Measurements from ENCODE around the gene EFNA5. TPM values are rescaled to one million over a fixed set of nuclear protein-coding genes. Genes with fewer than 3 reads are reported as not detected.

EFNA5 gene
- total RNA-seq, 1 experiment from 2014 or later: 19.7 TPM

DNA sequence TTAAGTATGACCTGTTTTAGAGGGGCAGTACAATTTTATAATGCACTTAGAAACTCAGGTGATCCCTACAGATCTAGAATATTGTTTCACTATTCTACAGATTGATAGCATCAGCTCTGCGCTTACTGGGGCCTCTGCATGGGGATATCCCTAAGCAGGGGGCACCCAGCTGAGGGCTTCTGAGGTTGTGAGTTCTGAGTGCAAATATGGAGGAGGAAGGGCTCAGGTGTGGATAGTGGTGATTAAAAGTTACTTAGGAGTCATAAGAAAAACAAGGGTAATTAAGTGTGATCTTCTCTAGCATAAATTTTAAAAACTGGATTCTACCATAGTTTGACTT, 274.4 kb downstream of the EFNA5 start:
- DNase-seq (ENCODE audit: low spot score): no peak

DNA sequence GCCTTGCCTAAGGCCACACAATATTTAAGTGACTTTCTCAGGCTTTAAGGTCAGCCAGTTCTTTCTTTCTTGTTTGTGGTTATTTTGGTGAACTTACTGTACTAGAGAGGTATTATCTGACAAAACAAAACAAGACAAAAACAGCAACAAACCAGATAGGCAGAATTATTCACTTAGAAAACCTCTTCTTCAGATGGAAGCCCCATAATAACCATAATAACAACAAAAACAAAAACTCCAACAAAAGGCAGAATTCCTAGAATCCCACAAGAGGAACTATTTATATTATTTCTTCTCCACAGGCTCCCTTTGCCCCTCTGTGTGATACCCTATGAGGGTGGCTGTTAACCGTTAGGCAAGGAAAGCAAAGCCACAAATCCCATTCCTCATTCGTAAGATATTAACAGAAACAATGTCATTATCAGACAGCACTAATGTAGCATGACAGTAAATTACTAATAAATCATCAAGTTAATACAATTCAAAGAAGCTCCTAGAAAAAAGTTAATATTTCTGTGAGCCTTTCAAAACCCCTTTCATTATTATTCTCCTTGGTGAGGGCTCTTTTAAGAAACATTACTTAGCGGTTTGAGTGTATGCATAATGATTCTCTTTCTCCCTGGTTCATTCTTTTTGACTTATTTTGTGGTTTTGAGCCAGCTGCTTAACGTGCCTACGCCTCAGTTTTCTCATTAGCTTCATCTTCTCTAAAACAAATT, 274.9 kb downstream of the EFNA5 start:
- no peak for DNase-seq (ENCODE audit: low spot score)

DNA sequence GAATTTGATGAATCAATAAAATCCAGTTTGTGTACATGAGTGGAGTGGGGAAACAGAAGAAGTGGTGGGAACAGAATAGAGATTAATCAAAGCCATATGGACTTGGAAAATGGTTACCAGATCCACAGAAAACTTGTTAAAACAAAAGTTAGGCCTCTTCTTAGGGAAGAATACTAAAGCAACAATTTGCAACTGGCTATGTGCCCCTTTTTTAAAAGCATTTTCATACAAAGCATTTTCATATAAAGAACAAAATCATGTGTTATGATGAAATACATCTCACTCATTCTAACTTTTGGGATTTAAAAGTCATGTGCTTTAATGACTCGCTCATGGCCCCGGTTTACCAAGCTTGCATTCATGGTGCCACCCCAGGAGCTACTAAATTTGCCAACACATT, 276.9 kb downstream of the EFNA5 start:
- no peak for DNase-seq (ENCODE audit: low spot score)

DNA sequence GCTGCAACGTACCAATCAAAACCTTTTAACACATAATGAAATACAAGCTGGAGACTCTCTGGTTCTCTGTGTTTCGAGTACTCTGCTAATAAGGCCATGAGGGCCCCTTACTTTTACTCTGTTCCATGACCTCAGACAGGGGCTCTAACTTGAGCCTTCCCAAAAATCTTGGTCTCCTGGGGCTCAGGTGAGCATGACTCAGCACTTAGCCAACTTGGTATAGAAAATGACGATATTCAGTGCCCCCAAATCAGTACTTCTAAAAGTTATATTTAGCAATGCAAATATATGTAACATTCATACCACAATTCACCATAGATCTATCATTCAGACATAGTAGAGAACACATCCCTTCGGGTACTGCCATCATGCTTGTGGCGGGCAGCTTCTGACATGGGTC, 278.9 kb downstream of the EFNA5 start:
- no peak for DNase-seq (ENCODE audit: low spot score)

DNA sequence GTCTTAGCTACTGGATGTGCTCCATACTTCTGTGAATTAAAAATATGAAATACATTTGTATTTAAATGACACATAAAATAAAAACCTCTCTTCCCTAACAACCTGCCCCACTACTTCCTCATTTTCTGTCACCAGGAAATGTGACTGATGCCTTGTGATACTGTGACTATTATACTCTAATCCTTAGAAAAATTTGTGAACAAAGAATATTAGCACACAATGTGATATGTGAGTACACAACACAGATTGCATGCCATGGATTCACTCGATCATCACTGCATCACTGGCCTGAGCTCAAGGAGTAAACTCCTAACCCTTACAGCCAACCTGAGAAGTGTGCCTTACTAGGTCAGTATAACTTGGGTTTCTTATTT, 281.0 kb downstream of the EFNA5 start:
- no peak for DNase-seq (ENCODE audit: low spot score)

DNA sequence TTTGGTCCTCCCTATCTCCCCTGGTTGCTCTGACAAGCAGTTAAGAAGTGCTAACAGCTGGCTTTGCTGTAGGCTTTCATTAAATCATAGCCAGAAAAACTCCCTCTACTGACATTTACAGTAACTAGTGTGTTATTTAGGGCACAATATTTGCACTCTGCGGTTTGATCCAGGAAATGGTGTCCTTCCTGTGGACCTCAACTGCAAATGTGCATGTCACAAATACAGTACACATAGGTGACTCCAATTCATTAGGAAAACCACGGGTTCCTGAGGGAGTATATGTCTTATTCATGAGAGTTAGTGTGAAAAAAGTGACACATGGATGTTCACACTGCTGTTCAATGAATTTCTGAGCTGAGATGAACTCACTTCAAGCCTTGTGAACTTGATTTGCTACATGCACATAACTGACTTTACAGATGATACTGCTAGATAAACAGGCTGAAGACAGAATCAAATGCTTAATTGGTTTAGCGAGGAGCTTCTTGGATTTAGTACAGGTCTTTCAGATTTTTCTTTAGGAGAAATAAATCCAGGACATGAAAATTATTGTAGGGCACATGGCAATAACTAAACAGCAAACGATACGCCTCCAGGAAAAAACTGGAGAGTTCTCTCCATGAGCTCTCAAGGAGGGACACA, 281.5 kb downstream of the EFNA5 start:
- DNase-seq (ENCODE audit: low spot score): peak; percentile 89

DNA sequence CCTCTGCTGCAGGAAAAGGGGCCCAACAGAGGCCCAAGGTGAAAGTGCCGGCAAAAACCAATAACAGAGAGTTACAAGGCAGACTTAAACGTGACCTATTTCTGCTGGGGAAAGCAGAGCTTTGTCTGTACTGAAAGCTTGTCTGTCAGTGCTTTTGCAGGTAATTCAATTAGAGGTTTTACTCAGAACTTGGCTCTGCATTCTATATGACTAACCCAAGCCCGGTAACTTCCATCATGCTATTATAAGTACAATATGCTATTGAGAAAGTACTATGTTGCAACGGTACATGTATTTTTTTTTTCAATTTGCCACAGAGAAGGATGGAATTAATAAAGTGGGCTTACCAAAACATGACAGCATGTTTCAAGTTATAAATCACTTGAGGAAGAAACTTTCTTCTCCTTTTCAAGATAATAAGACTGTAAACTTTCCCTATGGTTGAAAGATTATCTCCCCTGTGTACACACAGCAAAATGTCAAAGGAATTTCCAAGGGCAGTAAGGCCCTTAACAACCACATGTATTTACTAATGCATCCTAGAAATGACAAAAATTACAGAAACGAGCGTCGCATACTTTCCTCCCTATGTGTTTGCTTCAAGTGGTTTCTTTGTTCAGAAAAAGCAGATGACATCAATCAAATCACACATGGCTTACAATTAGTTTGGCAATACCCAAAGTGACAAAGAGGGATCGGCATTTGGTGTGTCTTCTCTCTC, 282.4 kb downstream of the EFNA5 start:
- peak; percentile 70 for DNase-seq (ENCODE audit: low spot score)

DNA sequence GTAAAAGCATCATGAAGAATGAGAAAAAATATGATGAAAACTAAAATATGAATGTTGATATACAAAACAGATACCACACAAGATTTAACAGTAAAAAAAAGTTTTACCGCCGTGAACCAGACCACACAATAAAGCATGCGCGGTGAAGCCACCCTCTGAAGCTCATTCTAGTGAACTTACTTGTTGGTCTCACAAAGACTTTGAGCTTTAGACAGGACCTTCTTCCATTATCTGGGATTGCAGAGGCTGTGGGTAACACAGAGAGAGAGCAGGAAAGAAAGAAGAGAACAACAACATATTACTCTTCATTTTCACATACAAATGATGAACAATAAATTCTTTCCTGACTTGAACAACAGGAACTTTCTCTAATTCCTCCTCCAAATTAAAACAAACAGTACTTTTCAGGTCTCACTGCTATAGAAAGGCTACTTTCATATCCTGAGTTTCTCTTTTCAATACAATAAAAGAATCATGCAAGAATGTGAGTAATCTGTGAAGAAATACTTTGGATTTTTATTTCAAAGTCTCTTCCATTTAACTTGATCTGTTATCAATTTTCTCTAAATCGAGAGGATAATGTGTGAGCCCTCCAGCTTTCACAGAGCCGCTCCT, 283.1 kb downstream of the EFNA5 start:
- no peak for DNase-seq (ENCODE audit: low spot score)

DNA sequence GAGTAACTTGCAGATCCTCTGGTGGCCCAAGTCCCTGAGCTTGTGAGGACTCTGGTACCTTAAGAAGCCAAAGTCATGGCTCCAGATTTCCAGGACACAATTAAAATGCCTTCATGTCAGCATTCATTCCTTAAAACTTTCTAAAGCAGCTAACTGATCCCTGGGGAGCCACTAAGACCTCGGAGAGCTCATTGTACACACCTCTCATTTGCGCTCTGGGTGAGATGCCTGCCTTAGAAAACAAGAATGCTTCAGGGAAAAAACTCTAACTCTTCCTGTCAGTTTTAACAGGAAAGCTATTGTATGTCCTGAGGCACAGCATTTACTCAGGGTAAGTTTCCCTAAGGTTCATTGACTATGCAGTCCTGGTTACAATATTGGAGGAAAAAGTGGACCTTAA, 285.0 kb downstream of the EFNA5 start:
- DNase-seq (ENCODE audit: low spot score): no peak

DNA sequence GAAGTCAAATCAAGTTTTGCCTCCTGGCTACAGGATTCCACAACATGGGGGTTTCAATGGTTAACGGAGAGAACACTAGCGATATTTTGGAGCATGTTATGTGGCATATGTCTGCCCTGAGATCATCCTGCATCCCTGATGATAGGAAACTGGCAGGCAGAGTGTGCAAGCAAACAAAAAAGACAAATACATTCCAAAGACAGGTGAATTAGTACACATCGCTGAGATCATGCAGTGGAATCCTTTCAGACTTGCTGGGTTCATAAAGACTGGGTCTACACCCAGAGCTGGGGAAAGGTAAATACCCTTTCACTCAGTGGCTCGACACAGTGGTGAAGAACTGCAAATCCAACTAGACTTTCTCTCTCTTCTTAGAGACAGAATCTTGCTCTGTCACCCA, 286.5 kb downstream of the EFNA5 start:
- no peak for DNase-seq (ENCODE audit: low spot score)

DNA sequence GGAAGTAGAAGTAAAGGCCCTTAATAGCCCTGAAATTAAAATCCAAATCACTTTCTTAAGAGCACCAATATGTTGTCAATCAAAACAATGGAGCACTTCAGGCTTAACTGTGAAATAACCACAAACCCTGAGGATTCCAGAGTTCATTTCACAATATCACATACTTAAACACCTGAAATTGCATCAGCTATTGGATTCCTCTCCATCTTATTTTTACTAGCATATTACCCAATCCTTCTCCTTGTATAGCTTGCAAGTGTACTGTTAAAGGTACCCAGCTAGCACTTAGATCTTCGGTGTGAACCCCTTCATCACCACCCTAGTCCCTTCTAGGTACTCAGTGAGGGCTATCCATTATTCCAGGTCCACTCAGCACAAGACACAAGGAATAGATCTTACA, 287.3 kb downstream of the EFNA5 start:
- DNase-seq (ENCODE audit: low spot score): no peak

DNA sequence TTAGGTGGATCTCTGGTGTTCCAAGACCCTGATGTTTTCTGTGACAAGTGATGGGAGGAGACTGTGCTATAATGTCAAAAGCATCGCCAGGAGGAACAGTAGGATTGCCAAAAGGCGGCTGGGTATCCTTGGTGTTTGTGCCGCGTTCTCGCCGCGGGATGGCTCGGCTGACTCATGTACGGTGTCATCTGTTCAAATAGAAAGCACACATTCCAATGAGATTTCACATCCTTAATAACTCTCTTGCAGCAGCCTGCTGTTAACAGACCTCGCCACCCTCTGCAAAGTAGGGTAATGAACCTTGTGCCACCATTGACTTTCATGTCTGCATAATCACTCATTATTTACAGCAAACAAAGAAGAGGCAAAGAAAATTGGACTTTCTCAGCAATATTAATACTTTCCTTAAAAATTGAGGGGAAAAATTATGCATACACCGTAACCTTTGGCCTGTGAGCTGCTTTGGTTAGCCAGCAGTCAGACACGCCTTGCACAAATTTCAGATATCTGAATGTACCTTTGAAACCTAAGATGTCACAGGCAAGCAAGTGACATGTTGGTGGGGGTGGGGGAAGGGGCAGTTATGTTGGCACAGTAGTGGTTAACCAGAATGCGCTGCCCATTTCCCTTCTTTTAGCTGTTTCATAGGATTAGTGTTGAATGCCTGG, 289.4 kb downstream of the EFNA5 start:
- DNase-seq (ENCODE audit: low spot score): peak; percentile 74

DNA sequence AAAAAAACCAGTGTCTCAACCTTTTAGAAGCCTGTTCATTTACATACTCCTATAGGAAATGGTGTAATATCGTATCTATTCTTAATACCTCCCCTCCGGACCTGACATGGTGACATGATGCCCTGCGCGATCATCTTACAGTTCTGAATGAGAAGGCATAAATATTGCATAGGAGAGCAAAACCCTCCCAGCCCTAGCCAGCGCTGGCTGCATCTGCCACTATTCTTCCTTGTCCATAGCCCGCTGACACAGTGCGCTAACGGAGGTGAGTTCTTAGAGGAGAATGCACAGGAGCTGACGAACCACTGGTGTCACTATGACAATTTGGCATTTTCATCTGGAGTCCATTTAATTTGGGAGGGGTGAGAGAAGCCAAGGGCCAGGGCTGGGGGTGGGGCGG, 290.1 kb downstream of the EFNA5 start:
- no peak for DNase-seq (ENCODE audit: low spot score)

DNA sequence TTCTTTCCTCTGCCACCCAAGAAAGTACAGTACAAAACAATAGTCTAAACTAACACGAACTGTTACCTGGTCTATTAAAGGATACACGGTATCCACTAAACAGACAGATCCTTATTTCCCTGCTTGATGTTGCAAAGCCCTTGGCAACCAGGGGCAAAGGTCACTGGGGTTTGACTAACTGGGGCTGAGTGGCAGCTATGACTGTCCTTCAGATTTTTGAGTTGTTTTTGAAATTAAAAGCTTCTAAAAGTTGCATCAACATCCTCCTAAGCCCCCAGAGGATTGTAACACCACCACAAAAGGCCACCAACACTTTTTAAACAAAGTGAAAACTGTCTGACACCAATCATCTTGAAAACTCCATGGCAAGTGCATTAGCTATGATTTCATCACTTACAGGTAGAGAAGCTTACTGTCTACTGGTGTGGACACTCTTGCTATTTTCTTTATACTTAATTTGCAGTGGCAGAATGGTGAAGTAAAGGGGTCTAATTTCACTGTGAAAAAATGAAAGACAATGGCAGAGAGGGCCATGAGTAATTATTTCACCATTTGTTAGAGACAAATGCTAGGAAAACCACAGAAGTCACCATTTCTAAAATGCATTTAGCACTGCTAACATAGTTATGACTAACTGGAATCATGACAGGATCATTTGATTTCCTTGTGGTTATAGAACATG, 292.4 kb downstream of the EFNA5 start:
- DNase-seq (ENCODE audit: low spot score): no peak

DNA sequence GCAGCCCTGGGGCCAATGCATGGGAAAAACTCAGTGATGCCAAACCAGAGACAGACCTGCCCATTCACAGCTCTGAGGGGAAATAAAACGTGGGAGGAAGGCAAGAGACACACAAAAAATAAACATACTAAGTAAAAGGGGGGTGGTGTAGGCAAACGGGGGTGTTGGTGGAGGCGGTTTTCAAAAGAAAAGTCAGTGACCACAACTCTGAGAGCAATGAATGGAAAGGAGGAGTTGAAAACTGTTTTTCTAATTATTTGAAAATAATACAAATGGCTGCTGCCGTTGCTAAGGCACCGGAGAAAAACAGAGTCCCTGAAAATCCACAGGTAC, 293.5 kb downstream of the EFNA5 start:
- no peak for DNase-seq (ENCODE audit: low spot score)

DNA sequence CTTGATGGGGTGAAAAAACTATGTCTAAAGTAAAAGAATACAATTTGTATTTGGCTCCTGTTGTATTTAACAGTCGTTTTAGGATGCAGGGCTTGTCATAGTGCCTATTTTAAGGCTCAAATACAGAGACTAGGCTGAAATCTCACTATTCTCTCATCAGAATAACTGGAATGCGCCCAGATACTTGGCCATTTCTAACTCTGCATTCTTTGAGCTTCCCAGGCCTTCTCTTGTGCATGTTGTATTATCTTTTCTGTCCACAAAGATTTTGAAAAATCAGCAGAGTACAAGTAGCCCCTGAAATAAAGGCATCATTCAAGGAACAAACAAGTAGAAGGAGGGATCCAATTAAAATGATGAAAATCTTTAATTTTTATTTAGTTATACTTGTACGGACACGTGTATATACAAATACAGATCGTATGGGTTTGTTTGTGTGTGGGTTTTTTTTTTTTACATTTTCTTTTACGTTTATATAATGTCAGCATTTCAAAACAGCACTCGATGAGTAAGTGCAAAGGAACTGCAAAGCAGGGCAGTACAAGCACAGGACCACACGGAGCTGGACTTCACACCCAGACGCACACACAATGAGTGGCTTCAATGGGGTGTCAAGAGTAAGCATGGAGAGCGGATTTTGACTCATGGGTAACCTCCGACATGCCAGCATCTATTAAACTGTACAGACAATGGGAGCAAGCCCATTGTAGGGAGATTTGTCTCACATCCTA, 294.0 kb downstream of the EFNA5 start:
- DNase-seq (ENCODE audit: low spot score): peak; percentile 17

DNA sequence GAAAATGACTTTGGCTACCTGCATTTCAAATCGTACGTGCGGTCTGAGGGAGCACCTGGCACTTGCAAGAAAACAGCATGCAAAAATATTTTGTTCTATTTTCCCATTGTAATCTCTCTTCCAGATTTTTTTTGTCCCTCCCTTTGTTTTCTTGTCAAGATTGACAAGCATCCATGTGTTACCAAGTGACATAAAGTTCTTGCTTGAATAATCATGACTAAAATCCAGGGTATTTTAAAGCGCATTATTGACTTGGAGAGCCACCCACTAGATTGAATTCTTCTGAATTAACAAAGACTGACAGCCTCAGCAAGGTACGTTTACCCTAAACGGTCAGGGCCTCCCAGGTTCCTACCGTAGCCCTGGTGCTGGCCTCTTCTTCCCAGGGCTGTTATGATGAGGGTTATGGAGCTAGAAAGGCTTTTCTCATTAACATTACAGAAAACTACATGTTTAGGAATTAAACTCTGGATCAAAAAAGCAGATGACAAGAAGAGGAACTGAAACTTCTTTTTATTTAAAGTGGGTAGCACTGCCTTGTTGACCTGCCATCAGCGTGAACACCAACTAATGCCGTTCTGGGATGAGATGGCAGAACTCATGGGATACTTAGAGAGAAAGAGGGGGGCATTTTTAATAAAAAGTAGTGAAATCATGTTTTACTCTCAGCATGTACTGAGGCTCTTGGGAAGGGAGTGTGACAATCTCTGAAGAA, 297.0 kb downstream of the EFNA5 start:
- DNase-seq (ENCODE audit: low spot score): no peak

DNA sequence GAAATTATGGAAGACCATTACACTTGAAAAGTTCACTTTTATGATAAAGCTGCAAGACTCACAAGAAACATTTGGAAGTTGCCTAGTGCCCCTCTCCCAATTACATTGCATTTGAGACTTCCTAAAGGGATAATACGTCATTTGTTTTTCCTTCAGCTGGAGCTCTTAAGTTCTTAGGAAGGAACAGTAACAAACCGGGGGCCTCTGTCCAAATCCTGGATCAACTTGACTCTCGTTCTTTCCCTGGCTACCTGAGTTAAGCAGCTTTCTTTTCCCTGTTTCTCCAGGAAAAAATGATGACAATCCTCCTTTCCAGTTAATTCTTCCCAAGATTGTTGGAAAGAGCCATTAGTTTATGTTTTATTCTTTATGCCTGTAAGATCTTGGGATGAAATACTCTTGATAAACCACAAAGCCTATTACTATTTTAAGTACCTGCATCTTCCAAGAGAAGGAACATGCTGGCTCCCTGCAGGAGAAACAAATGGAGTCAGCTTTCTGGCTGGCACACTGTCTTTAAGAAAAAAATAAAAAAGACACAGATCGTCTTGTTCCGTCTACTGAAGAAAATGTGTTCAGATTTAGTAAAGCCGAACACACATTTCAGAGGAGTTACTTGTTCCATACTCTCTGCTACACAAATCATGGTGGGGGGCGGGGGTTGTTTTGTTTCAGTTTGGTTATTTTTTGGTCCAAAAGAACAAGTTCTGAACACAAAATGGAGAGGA, 297.9 kb downstream of the EFNA5 start:
- DNase-seq (ENCODE audit: low spot score): no peak

DNA sequence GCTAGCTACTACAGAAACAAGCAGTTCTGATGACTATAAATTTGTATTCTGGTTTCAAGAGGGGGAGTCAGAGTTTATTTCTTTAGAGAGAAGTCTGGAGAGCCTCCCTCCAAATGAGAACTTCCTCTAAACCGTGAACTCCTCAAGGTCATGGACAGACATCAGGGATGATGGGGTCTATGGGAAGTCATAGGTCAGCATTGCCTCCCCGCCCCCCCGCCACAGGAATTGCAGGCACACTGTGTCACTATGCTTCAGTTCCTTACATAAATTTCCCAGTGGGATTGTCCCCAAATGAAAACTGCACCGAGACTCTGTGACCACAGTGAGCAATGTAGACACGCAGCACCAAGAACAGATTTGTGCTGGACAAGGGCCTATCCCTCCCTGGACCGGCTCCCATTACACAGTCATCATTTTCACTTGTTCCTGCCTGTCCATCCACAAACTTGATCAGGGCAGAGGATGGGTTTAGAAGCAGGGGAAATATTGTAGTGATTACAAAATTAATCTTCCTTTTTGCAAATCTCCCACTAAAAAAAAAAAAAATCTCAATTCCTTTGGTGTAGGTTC, 300.3 kb downstream of the EFNA5 start:
- DNase-seq (ENCODE audit: low spot score): no peak

All from H4 (cell line).